Hepatocyte (in vitro differentiated cells): Measurements from ENCODE around the gene TRMT1.

Source experiments
- CTCF ChIP-seq: fragments of 200-600 bp; sonication (generic); IDR thresholded peaks from 2 replicates; pipeline ENCODE4 v1.5.1; 2016; ENCODE audit warnings: antibody characterized with exemption, mild to moderate bottlenecking; ENCODE audit not compliant: poor library complexity
- EZH2phosphoT487 ChIP-seq: fragments of 200-600 bp; sonication (generic); IDR thresholded peaks from one replicate; pipeline ENCODE4 v1.6.1; 2018; ENCODE audit warnings: antibody characterized with exemption, mild to moderate bottlenecking, low read depth, moderate library complexity; ENCODE audit not compliant: unreplicated experiment, severe bottlenecking

DNA sequence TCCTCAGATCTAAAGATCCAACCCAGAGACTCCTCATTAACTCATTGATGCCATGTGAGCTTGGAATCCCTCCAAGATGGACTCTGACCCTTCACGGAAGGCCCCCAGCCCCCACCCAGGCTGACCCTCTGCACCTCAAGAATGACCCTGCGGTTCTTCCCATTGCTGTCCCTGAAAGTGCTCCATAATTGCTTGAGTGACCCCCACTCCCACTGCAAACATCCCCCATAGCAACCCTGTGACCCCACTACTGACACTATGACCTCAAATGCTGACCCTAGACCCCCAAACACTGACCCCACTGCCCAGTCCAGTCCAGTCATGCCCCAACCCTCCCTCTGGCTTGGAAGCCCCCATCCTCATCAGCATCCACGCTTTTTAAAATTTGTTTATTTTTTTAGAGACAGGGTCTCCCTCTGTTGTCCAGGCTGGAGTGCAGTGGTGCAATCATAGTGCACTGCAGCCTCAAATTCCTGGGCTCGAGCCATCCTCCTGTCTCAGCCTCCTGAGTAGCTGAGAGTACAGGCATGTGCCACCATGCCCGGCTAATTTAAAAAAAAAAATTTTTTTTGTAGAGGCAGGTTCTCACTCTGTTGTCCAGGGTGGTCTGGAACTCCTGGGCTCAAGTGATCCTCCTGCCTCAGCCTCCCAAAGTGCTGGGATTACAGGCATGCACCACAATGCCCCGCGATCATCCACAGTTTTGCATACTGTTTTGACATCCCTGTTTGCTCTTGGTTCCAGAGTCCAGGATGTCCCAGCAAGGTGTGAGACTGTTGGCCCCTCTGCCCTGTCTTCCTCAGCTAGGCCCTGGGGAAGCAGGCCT lies 14.7 kb downstream of the TRMT1 start:
- TF ChIP-seq EZH2phosphoT487: no peak
- no peak for TF ChIP-seq CTCF
